ENCODE results near the gene CETN1. TPM values are rescaled to one million over a fixed set of nuclear protein-coding genes. Genes with fewer than 3 reads are reported as not detected.

Gene CETN1
- total and polyA plus RNA-seq, 2 donors: not detected

- 23% methylated on average over 23 of the region's 24 CpGs for WGBS
- no peak for DNase-seq (ENCODE audit: extremely low spot score)
- no peak overlapping the region for H3K4me3 ChIP-seq (ENCODE audit: low read depth, low read length)
- H3K27ac ChIP-seq (ENCODE audit: low read depth): no peak overlapping the region
- H3K36me3 ChIP-seq (ENCODE audit: insufficient read depth): no peaks in the 10 kb centered on the region
- H3K4me1 ChIP-seq (ENCODE audit: insufficient read depth): no peaks in the 10 kb centered on the region
Observed at GRCh38 chr18:596288-596881, 16.2 kb downstream of the CETN1 start.

GRCh38 chr18:598124-598589 is 18.0 kb downstream of the CETN1 start:
- no peaks in the 10 kb centered on the region for H3K36me3 ChIP-seq (ENCODE audit: insufficient read depth)
- peak; percentile 28 for DNase-seq (ENCODE audit: extremely low spot score)
- H3K4me3 ChIP-seq (ENCODE audit: low read depth, low read length): no peak overlapping the region
- no peak overlapping the region for H3K27ac ChIP-seq (ENCODE audit: low read depth)
- 20% methylated on average over 6 of the region's 6 CpGs for WGBS
- no peaks in the 10 kb centered on the region for H3K4me1 ChIP-seq (ENCODE audit: insufficient read depth)

- 64% methylated on average over 3 of the region's 3 CpGs for WGBS
- Histone ChIP-seq H3K36me3 (ENCODE audit: insufficient read depth) (no peaks in the 10 kb centered on the region), H3K4me1 (ENCODE audit: insufficient read depth) (no peaks in the 10 kb centered on the region), H3K27ac (ENCODE audit: low read depth) (no peak overlapping the region), H3K4me3 (ENCODE audit: low read depth, low read length) (no peak overlapping the region)
- no peak for DNase-seq (ENCODE audit: extremely low spot score)
Observed at GRCh38 chr18:600107-600506, 19.9 kb downstream of the CETN1 start.

GRCh38 chr18:604771-605170 is 24.6 kb downstream of the CETN1 start:
- Histone ChIP-seq H3K36me3 (ENCODE audit: insufficient read depth) (no peaks in the 10 kb centered on the region), H3K27ac (ENCODE audit: low read depth) (no peak overlapping the region), H3K4me1 (ENCODE audit: insufficient read depth) (no peaks in the 10 kb centered on the region), H3K4me3 (ENCODE audit: low read depth, low read length) (no peak overlapping the region)
- 80% methylated on average over 8 of the region's 8 CpGs for WGBS
- no peak for DNase-seq (ENCODE audit: extremely low spot score)

GRCh38 chr18:607930-608329 is 27.8 kb downstream of the CETN1 start:
- no peak for DNase-seq (ENCODE audit: extremely low spot score)
- no peaks in the 10 kb centered on the region for H3K36me3 ChIP-seq (ENCODE audit: insufficient read depth)
- no peak overlapping the region for H3K27ac ChIP-seq (ENCODE audit: low read depth)
- no peak overlapping the region for H3K4me3 ChIP-seq (ENCODE audit: low read depth, low read length)
- H3K4me1 ChIP-seq (ENCODE audit: insufficient read depth): no peaks in the 10 kb centered on the region
- WGBS: 90% methylated on average over 7 of the region's 7 CpGs

- DNase-seq (ENCODE audit: extremely low spot score): no peak
- H3K4me1 ChIP-seq (ENCODE audit: insufficient read depth): no peaks in the 10 kb centered on the region
- 60% methylated on average over 15 of the region's 15 CpGs for WGBS
- H3K27ac ChIP-seq (ENCODE audit: low read depth): no peak overlapping the region
- H3K36me3 ChIP-seq (ENCODE audit: insufficient read depth): no peaks in the 10 kb centered on the region
- no peak overlapping the region for H3K4me3 ChIP-seq (ENCODE audit: low read depth, low read length)
Observed at GRCh38 chr18:610214-610928, 30.2 kb downstream of the CETN1 start.

- no peak for DNase-seq (ENCODE audit: extremely low spot score)
- Histone ChIP-seq H3K27ac (ENCODE audit: low read depth) (no peak overlapping the region), H3K4me3 (ENCODE audit: low read depth, low read length) (no peak overlapping the region), H3K4me1 (ENCODE audit: insufficient read depth) (no peaks in the 10 kb centered on the region), H3K36me3 (ENCODE audit: insufficient read depth) (no peaks in the 10 kb centered on the region)
- WGBS: 95% methylated on average over 7 of the region's 7 CpGs
Observed at GRCh38 chr18:612156-612555, 32.0 kb downstream of the CETN1 start.

GRCh38 chr18:614193-614592 is 34.0 kb downstream of the CETN1 start:
- 79% methylated on average over 1 of the region's 1 CpG for WGBS
- no peak overlapping the region for H3K4me3 ChIP-seq (ENCODE audit: low read depth, low read length)
- no peak for DNase-seq (ENCODE audit: extremely low spot score)
- H3K36me3 ChIP-seq (ENCODE audit: insufficient read depth): no peaks in the 10 kb centered on the region
- H3K27ac ChIP-seq (ENCODE audit: low read depth): no peak overlapping the region
- no peaks in the 10 kb centered on the region for H3K4me1 ChIP-seq (ENCODE audit: insufficient read depth)

GRCh38 chr18:615092-615521 is 34.9 kb downstream of the CETN1 start:
- WGBS: 90% methylated on average over 5 of the region's 5 CpGs
- Histone ChIP-seq H3K27ac (ENCODE audit: low read depth) (no peak overlapping the region), H3K36me3 (ENCODE audit: insufficient read depth) (no peaks in the 10 kb centered on the region), H3K4me1 (ENCODE audit: insufficient read depth) (no peaks in the 10 kb centered on the region), H3K4me3 (ENCODE audit: low read depth, low read length) (no peak overlapping the region)
- no peak for DNase-seq (ENCODE audit: extremely low spot score)

GRCh38 chr18:615773-616172 is 35.6 kb downstream of the CETN1 start:
- 69% methylated on average over 4 of the region's 4 CpGs for WGBS
- no peaks in the 10 kb centered on the region for H3K36me3 ChIP-seq (ENCODE audit: insufficient read depth)
- no peak overlapping the region for H3K27ac ChIP-seq (ENCODE audit: low read depth)
- H3K4me1 ChIP-seq (ENCODE audit: insufficient read depth): no peaks in the 10 kb centered on the region
- H3K4me3 ChIP-seq (ENCODE audit: low read depth, low read length): no peak overlapping the region
- no peak for DNase-seq (ENCODE audit: extremely low spot score)

GRCh38 chr18:616380-616995 is 36.3 kb downstream of the CETN1 start:
- no peaks in the 10 kb centered on the region for H3K36me3 ChIP-seq (ENCODE audit: insufficient read depth)
- WGBS: 30% methylated on average over 4 of the region's 4 CpGs
- H3K4me1 ChIP-seq (ENCODE audit: insufficient read depth): no peaks in the 10 kb centered on the region
- no peak overlapping the region for H3K27ac ChIP-seq (ENCODE audit: low read depth)
- no peak for DNase-seq (ENCODE audit: extremely low spot score)
- H3K4me3 ChIP-seq (ENCODE audit: low read depth, low read length): no peak overlapping the region

GRCh38 chr18:617970-618504 is 37.9 kb downstream of the CETN1 start:
- 47% methylated on average over 13 of the region's 13 CpGs for WGBS
- Histone ChIP-seq H3K4me1 (ENCODE audit: insufficient read depth) (no peaks in the 10 kb centered on the region), H3K4me3 (ENCODE audit: low read depth, low read length) (no peak overlapping the region), H3K27ac (ENCODE audit: low read depth) (no peak overlapping the region), H3K36me3 (ENCODE audit: insufficient read depth) (no peaks in the 10 kb centered on the region)
- DNase-seq (ENCODE audit: extremely low spot score): no peak

GRCh38 chr18:618618-619017 is 38.4 kb downstream of the CETN1 start:
- WGBS: 89% methylated on average over 5 of the region's 5 CpGs
- H3K27ac ChIP-seq (ENCODE audit: low read depth): no peak overlapping the region

More at GRCh38 chr18:618618-619017, 38.4 kb downstream of the CETN1 start:
- Histone ChIP-seq H3K36me3 (ENCODE audit: insufficient read depth) (no peaks in the 10 kb centered on the region), H3K4me1 (ENCODE audit: insufficient read depth) (no peaks in the 10 kb centered on the region), H3K4me3 (ENCODE audit: low read depth, low read length) (no peak overlapping the region)
- DNase-seq (ENCODE audit: extremely low spot score): no peak
